KBM-7 (cell line): ENCODE data around the gene KIT.

Experiments used
- DNase-seq: peaks from one replicate; pipeline ENCODE4 v3.0.0-alpha.2; 2015
- in situ Hi-C: fragments of 300-500 bp; cut with MboI; formaldehyde crosslinking; loops from 2 replicates; pipeline ENCODE4 v1.14.3; 2020; ENCODE audit warnings: low sequenced_read_pairs, low pct_unique_long_range_greater_than_20kb, mixed read lengths

KIT gene

GRCh38 chr4:54730581-54730980 lies 72.8 kb downstream of the KIT start:
- in situ Hi-C loops, result no loop called here
- DNase-seq, result no peak

- DNase-seq, result no peak
- in situ Hi-C loops, result no loop called here
These were observed 73.8 kb downstream of the KIT start for GRCh38 chr4:54731552-54731951.

GRCh38 chr4:54731976-54732375 lies 74.2 kb downstream of the KIT start:
- DNase-seq, result no peak
- in situ Hi-C loops, result no loop called here

- in situ Hi-C loops, result no loop called here
These were observed 79.7 kb downstream of the KIT start for GRCh38 chr4:54737421-54737820.

GRCh38 chr4:54741202-54741601 lies 83.4 kb downstream of the KIT start:
- DNase-seq, result no peak
- in situ Hi-C loops, result no loop called here

More at GRCh38 chr4:54737421-54737820, 79.7 kb downstream of the KIT start:
- no peak for DNase-seq

- DNase-seq, result peak; percentile 71
- in situ Hi-C loops, result no loop called here
These were observed 85.1 kb downstream of the KIT start for GRCh38 chr4:54742636-54743399.

DNA sequence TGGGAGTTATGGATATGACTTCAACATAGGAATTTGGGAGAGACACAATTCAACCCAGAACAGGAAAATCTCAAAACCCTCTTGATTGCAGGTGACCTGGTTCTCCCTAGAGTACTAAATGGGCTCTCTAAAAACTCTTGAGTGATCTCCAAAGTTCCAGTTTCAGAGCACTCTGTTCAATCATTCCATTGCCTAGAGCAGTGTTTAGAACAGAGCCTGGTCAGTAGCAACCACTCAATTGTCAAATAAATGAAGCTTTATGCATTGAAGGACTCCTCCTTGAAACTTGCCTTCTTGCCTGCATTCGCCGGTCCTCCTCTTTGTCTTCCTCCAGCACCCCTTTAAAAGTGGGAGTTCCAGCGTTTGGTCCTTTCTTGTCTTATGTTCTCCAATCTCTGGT lies 85.8 kb downstream of the KIT start:
- in situ Hi-C loops, result no loop called here
- DNase-seq, result no peak

DNA sequence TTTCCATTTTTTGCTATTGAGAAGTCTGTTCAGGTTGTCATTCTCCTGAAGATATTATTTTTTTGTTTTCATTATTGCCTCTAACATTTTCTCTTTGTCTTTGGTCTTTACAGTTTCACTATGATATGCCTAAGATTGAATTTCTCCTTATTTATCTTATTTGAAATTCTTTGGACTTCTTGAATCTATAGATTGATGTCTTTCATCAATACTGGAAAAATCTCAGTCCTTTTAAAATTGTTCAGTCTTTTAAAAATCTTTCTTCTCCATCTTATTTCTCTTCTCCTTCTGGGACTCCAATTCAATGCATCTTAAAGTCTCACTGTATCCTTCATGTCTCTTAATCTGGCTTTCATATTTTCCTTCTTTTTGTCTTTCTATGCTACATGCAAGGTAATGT lies 86.7 kb downstream of the KIT start:
- in situ Hi-C loops, result no loop called here
- DNase-seq, result no peak

GRCh38 chr4:54745031-54745770 lies 87.4 kb downstream of the KIT start:
- no peak for DNase-seq
- in situ Hi-C loops, result no loop called here

DNA sequence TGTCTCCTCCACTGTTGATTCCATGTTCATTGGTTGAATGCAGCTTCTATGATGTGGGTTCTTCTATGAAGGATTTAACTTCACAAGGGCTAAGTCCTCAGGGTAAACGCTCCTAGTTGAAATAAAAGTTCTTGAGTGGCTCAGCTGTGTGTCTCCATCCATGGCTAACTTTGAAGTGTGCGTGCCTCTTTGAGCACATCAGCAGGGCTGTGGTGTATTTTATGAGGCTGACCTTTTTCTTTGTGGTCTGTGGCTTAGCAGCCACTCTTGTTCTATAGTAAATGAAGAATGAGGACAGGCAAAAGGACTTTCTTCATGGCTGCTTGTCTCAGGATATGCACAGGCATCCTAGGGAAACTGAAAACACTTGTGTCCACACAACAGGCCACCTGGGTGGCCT lies 88.5 kb downstream of the KIT start:
- in situ Hi-C loops, result no loop called here
- peak; percentile 90 for DNase-seq

- DNase-seq, result no peak
- in situ Hi-C loops, result no loop called here
These were observed 92.6 kb downstream of the KIT start for GRCh38 chr4:54750341-54750740.

DNA sequence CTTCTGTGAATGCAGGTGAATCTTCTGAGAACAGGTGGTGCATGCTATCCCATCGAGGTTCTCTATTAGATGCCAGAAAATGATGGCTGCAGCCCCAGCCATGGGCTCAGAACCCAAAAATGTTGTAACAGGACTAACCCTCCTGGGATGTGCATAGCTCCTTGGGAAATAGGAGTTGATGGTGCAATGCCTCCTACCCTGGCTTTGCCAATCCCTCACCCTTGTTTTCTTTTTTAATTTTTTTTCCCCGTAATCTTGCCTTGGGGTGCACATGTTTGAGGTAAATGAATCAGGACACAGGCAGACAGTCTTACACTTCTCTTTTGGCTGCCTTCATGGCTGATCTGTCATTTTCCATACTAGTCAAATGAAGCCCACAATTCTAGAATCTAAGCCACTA lies 96.6 kb downstream of the KIT start:
- in situ Hi-C loops, result no loop called here
- no peak for DNase-seq

DNA sequence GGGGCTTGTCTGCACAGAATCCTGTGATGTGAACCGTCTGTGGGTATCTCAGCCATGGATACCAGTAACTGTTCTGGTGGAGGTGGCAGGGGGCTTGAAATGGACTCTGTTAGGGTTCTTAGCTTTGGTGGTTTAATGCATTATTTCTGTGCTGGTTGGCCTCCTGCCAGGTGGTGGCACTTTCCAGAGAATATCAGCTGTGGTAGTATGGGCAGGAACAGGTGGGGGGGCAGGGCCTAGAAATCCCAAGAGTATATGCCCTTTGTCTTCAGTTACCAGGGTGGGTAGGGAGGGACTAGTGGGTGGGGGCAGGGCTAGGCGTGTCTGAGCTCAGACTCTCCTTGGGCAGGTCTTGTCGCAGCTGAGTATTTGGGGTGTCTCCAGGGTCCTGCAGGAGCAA lies 106.7 kb downstream of the KIT start:
- no peak for DNase-seq

GRCh38 chr4:54767376-54767775 lies 109.6 kb downstream of the KIT start:
- no peak for DNase-seq
- in situ Hi-C loops, result no loop called here

More for the DNA sequence above, 106.7 kb downstream of the KIT start:
- in situ Hi-C loops, result no loop called here

GRCh38 chr4:54773022-54773421 lies 115.3 kb downstream of the KIT start:
- no peak for DNase-seq
- in situ Hi-C loops, result no loop called here

GRCh38 chr4:54779036-54779435 lies 121.3 kb downstream of the KIT start:
- DNase-seq, result no peak
- in situ Hi-C loops, result no loop called here

DNA sequence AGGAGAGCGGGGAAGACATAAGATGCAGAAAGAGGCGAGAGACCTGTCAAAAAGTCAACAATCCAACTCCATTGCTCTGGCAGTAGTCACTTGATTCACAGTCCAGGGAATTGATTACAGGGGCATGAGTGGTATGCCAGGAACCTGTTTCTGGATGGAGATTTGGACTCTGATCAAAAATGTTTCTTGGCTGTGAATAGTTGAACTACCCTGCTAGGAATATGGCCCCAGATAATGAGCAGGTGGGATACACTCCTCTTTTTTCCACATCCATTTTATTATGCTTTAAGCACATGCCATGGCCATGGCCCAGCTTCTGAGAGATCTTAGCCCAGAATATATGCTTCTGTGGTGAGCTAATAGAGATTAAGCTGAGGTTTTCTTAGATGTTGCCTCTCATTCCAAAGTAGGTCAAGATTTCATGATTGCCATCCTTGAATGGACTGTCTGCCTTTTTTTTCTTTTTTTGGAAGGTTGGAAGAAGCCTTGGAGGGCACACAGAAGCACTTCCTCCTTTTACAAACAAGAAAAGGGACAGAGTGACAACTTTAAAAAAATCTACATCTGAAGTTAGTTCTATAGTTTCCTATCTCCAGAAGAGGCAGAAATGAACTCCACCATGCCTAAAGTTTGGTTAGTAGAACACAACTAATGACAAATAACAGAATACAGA lies 121.9 kb downstream of the KIT start:
- in situ Hi-C loops, result no loop called here
- peak; percentile 55 for DNase-seq

GRCh38 chr4:54780149-54780495 lies 122.4 kb downstream of the KIT start:
- in situ Hi-C loops, result no loop called here
- DNase-seq, result no peak

GRCh38 chr4:54781756-54782155 lies 124.0 kb downstream of the KIT start:
- no peak for DNase-seq
- in situ Hi-C loops, result no loop called here

- no peak for DNase-seq
- in situ Hi-C loops, result no loop called here
These were observed 125.8 kb downstream of the KIT start for GRCh38 chr4:54783402-54784110.
